ENCODE results near the gene TFEB.

The TFEB gene

GRCh38 chr6:41647061-41647511 is 88.3 kb downstream of the TFEB start:
- TF ChIP-seq POLR2A (IDR thresholded peaks at IDR 0.05; ENCODE audit: low read length), result no peak
- TF ChIP-seq GATA1 (IDR thresholded peaks at IDR 0.05; ENCODE audit: low read depth, low read length), result no peak
- DNase-seq, result no peak

DNA sequence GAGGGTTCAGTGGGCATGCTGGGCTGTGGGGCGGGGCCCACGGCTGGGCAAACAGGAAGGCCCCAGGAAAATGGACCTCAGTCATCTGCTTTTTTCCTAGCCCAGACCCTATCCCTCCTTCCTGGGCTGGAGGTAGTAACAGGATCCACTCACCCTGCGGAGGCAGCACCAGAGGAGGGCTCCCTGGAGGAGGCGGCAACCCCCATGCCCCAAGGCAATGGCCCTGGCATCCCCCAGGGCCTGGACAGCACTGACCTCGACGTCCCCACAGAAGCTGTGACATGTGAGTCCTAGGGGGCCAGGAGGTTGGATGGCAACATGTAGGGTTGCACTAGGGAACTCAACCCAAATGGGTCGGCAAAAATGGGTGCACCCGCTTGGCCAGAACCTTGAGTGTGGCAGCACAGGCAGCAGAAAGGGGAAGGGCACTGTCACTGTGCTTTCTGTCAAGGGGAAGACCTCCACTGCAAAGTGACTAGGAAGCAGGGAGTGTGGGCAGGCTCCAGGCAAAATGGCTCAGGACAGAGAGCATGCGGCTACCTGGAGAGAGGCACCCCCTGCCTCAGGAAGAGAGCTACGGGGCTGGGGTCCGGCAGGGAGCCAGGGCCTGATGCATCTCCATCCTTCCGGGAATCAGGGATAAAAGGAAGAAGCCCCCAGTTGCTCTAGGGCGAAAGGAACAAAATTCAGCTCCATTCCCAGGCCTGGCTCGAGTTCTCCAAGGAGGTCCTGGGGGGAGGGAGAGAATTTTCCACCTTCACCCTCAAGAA is 89.2 kb downstream of the TFEB start:
- no peak for TF ChIP-seq GATA1 (IDR thresholded peaks at IDR 0.05; ENCODE audit: low read depth, low read length)
- no peak for TF ChIP-seq POLR2A (IDR thresholded peaks at IDR 0.05; ENCODE audit: low read length)
- DNase-seq, result no peak

DNA sequence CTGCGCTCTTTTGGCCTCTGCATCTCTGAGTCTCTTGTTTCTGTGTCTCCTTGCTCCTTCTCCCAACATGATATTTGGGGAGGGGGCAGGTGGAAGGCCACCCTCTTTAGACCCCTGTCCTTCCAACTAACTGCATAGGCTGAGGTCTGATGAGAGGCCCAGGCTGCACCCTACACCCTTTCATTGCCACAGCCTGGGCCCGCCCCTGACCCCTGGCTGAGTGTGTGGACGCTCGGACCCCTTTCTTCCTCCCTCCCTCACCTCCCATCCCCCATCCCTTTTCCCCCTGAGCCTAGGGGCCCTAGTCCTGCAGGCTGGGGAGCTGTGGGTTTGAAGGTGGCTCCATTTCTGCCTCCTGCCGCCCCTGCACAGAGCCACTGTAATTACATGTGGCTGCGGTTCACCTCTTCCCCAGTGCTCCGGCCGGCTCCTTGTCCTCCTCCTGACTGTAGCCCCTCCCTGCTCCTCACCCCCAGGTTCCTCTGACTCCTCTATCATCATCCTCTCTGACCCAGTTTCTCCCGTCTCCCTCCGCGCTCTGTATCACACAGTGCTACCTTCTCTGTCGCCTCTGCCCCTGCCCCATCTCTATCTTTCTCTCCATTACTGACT is 90.3 kb downstream of the TFEB start:
- DNase-seq, result no peak
- TF ChIP-seq POLR2A (IDR thresholded peaks at IDR 0.05; ENCODE audit: low read length) (no peak), GATA1 (IDR thresholded peaks at IDR 0.05; ENCODE audit: low read depth, low read length) (no peak)

DNA sequence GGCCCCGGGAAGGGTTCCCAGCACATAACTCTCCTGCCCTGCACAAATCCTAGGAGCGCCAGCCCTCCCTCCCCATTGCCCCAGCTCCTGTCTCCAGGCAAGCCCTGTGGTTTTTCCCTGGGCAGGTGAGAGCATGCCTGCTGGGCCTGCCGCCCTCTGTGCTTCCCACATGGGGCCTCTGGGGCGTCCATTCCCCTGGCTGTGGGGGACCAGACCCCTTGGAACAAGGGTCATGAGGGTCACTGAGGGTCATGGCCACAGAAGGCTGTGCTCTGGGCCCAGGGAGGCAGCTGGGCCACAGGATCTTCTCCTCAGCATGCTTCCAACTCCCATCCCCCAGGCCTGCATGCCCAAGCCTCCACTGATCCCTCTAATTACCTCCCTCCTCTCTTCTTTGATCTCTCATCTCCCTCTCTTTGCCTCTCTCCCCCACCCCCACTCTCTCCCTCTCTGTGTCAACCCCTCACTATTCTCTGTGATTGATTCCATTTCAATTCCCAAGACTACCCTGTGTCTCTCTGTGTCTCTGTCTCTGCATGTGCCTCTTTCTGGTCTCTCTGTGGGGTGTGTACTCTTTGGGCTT is 91.0 kb downstream of the TFEB start:
- DNase-seq, result no peak
- TF ChIP-seq POLR2A (IDR thresholded peaks at IDR 0.05; ENCODE audit: low read length), result no peak

- TF ChIP-seq GATA1 (IDR thresholded peaks at IDR 0.05; ENCODE audit: low read depth, low read length) (no peak), POLR2A (IDR thresholded peaks at IDR 0.05; ENCODE audit: low read length) (no peak)
Observed at GRCh38 chr6:41643899-41644269, 91.5 kb downstream of the TFEB start.

DNA sequence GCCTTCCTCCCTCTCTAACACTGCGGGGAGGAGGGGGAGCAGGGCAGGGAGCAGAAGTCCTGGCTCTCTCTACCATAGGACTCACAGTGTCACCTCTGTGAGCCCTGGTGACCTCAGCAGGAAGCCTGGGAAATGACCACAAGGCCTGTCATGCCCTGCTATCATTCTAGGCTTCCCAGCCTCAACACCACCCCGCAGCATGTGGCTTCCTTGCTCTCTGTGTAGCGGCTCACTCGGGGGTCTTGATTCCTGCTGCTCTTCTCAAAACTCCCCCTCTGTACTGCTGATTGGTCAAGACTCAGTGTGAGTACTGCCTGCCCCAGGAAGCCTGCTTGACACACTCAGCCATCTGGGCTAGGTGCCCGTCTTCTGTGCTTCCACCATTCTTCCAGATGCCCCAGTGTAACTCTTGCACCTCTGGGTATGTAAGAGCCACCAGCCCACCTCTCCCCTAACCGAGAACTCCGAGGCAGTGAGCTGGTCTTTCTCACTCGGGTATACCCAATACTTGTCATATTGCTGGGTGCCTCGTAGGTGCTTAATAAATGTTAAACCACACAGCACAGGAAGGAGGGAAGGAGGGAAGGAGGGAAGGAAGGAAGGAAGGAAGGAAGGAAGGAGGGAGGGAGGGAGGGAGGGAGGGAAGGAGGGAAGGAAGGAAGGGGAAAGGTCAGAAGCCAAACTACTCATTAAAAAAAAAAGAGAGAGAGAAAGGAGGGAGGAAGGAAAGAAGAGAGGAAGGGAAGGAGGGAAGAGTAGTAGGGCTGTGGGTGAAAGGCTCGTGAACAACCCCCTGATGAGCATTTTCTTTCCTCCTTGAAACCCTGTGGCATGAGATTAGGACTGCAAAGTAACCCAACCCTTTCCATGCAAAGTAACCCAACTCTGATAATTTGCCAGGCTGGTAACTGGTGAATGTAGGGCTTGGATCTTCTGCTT is 92.2 kb downstream of the TFEB start:
- no peak for DNase-seq
- TF ChIP-seq POLR2A (IDR thresholded peaks at IDR 0.05; ENCODE audit: low read length), result no peak
- no peak for TF ChIP-seq GATA1 (IDR thresholded peaks at IDR 0.05; ENCODE audit: low read depth, low read length)

More at GRCh38 chr6:41643899-41644269, 91.5 kb downstream of the TFEB start:
- no peak for DNase-seq

DNA sequence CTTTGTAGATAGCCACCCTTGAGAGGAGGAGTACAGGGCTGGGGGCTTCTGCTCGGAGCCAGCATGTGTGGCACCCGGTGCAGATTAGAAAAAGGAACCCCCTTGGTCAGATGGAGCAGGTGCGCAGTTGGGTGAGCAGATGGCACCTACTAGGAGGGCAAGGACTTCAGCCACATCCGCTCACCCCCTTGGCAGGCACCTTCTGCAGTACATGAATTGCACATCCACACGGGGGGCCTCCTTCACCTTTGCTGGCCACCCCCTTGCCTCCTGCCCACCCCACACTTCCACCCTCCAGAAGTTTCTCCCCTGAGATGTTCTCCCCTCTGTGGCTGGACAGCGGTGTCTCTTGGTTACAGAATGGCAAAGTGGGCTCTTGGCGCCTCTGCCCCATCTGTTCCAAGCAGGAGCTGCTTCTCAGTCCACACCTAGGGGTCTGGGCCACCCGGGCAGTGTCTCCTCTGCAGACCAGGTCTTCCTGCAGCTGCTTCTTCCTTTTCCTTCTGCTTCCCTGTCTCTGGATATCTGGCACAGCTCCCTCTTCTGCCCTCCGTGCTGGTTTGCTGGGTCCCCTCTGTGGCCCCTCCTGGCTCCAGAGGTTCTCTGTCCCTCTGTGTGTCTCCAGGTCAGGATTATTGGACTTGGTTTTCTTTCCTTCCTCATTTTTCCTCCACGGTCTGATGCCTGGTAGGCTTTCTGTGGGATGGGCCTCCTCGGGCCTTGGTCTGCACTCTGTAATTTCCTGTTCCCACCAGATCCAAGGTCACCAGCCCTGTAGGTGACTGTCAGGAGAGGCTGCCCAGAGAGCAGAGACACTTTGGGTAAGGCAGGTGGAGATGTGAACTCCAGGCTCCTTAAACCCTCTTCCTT is 93.1 kb downstream of the TFEB start:
- TF ChIP-seq GATA1 (IDR thresholded peaks at IDR 0.05; ENCODE audit: low read depth, low read length), result no peak
- no peak for TF ChIP-seq POLR2A (IDR thresholded peaks at IDR 0.05; ENCODE audit: low read length)
- DNase-seq, result no peak

- DNase-seq, result no peak
- TF ChIP-seq GATA1 (IDR thresholded peaks at IDR 0.05; ENCODE audit: low read depth, low read length) (no peak), POLR2A (IDR thresholded peaks at IDR 0.05; ENCODE audit: low read length) (no peak)
Observed at GRCh38 chr6:41641352-41641925, 94.0 kb downstream of the TFEB start.

GRCh38 chr6:41640426-41640825 is 95.0 kb downstream of the TFEB start:
- TF ChIP-seq GATA1 (IDR thresholded peaks at IDR 0.05; ENCODE audit: low read depth, low read length), result no peak
- no peak for TF ChIP-seq POLR2A (IDR thresholded peaks at IDR 0.05; ENCODE audit: low read length)

DNA sequence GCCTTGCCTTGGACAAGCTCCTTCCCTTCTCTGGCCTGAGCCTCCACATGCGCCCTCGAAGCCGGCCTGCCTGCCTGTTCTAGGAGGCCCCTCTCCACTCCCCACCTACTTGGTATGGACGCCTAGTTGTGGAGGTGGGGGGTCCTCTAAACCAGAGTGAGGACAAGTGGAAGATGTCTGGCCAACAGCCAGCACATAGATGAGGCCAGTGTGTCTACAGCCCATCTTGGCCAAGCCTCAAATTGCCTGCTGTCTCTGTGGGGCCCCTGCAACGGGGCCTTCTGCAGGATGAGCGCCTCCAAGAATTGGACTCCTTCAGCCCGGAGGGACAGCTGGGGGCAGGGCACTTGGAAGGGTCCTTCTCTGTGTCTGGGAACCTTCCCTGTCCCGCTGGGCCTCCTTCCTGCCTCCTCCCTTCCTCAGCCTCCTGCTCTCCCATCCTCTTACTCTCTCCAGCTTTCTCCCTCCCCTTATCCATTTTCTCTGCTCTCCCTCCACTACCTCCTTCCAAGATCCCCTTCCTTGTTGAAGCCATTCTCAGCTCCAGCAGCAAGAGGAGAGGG is 95.5 kb downstream of the TFEB start:
- TF ChIP-seq POLR2A (IDR thresholded peaks at IDR 0.05; ENCODE audit: low read length) (no peak), GATA1 (IDR thresholded peaks at IDR 0.05; ENCODE audit: low read depth, low read length) (no peak)
- DNase-seq, result no peak

More at GRCh38 chr6:41640426-41640825, 95.0 kb downstream of the TFEB start:
- no peak for DNase-seq

DNA sequence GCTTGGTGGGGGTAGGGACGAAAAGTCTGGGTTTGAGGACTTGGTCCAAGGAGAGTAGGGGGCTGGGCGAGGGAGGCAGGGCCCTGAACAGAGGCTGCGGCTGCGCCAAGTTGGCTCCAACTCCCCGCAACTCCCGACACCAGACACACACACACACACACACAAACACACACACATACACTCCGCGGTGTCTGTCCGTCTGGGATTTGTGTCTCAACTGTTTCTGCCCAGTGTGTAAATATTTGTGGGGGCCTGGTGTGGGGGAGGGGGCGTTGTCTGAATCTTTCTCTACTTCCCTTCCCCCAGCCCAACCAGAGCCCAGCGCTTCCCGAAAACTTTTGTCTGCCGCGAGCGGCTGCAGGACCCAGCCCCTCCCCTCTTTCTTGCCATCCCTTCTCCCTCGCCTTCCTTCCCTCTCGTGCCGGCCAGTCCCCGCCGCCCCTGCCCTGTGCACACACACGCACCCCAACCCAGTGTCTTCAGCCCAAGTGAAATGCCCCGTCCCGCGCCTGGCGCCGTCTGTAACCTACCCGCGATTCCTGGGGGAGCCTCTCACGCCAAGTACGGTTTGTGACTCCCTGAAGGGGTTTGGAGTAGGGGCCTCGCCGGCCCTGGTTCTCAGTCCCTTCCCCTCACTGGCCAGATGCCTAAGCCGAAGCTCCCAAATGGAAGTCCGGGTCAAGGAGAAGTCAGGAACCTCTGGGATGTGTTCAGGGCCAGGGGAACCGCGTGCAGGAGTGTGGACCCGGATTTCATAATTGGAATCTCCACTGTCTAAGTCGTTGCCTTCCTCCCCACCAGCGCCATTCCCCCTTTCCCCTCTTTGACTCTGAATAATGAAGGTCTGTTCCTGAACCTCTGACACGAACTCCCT is 96.2 kb downstream of the TFEB start:
- no peak for DNase-seq
- TF ChIP-seq POLR2A (IDR thresholded peaks at IDR 0.05; ENCODE audit: low read length) (no peak), GATA1 (IDR thresholded peaks at IDR 0.05; ENCODE audit: low read depth, low read length) (no peak)

Data from erythroblast (primary cell).